H1 (cell line): ENCODE results near the gene DAPK1. TPM values are rescaled to one million over a fixed set of nuclear protein-coding genes. Genes with fewer than 3 reads are reported as not detected.

Experiments
- ATF2 ChIP-seq: IDR thresholded peaks from 2 replicates; pipeline ENCODE4 v1.6.1; 2012; ENCODE audit warnings: low read length, inconsistent platforms
- CEBPB ChIP-seq: IDR thresholded peaks from 2 replicates; pipeline ENCODE4 v1.6.1; 2012; ENCODE audit warnings: low read depth, low read length
- CHD7 ChIP-seq: fragments of 300-600 bp; sonication (generic); IDR thresholded peaks from 2 replicates; pipeline ENCODE4 v1.7.1; 2012; ENCODE audit warnings: low read length, moderate library complexity, mild to moderate bottlenecking, inconsistent platforms; ENCODE audit not compliant: insufficient replicate concordance
- RXRA ChIP-seq: IDR thresholded peaks from 2 replicates; pipeline ENCODE4 v1.6.1; 2011; ENCODE audit warnings: low read depth, mild to moderate bottlenecking, low read length, moderate library complexity; ENCODE audit not compliant: insufficient read depth
- polyA plus RNA-seq, 7 experiments: library from polyadenylated mRNA; depleted of rRNA in 3 of 7; stranded (reverse) in 5 of 7; unstranded in 2 of 7; fragments of >200 nt in 5 of 7; fragments of 200-250 nt in 2 of 7; gene quantifications; 1 replicate in 5 of 7; 2 replicates in 1 of 7; 4 replicates in 1 of 7; pipeline versions ENCODE4 v1.2.1 to v1.2.3, GENCODE V29; 2011 to 2013; ENCODE audit warnings: missing spikeins in 2 of 7, mixed read lengths in 2 of 7
- total RNA-seq: library from RNA; stranded (reverse); fragmentation: NEBNext Ultra II Directional; extraction: Animal tissue kit (Norgen Biotek cat#: 25700); gene quantifications from 2 replicates; pipeline ENCODE4 v1.2.1, GENCODE V29; 2021

DAPK1 gene
- total and polyA plus RNA-seq, 2 of the 8 experiments (the other 6 are each of a cell fraction or from before 2014, with no cell fraction given), result 62.4 to 131 TPM

GRCh38 chr9:87718231-87718630, 220.6 kb downstream of the DAPK1 start (continued):
- TF ChIP-seq RXRA (no peak), CEBPB (no peak), ATF2 (no peak), CHD7 (no peak)
